Thoracic aorta (tissue), 2 donors: ENCODE results near the gene HOXC12. TPM values are rescaled to one million over a fixed set of nuclear protein-coding genes. Genes with fewer than 3 reads are reported as not detected.

Experiments
- ATAC-seq: fragments of 150-250 bp; one replicate; pipeline ENCODE4 v1.8.0; 2017; ENCODE audit warnings: low read depth; ENCODE audit not compliant: insufficient number of reproducible peaks, low FRiP score
- DNase-seq: peaks from one replicate; pipeline ENCODE4 v3.0.0-alpha.2; 2020; ENCODE audit warnings: low spot score
- H3K27ac ChIP-seq, 2 donors: fragments of 200-600 bp; sonication (generic); 1 replicate in 1 of 2; 2 replicates in 1 of 2; pipeline ENCODE4 v1.5.1; 2016; ENCODE audit warnings: mild to moderate bottlenecking in 2 of 2, moderate library complexity in 2 of 2
- H3K27me3 ChIP-seq: fragments of 200-600 bp; sonication (generic); replicated peaks from 2 replicates; pipeline ENCODE4 v1.6.0; 2016; ENCODE audit warnings: mild to moderate bottlenecking; ENCODE audit not compliant: insufficient read depth
- H3K36me3 ChIP-seq: fragments of 200-600 bp; sonication (generic); one replicate; pipeline ENCODE4 v1.5.1; 2016
- H3K4me1 ChIP-seq, 2 donors: fragments of 200-600 bp; sonication (generic); 1 replicate in 1 of 2; 2 replicates in 1 of 2; pipeline versions ENCODE4 v1.5.1 to v1.6.0; 2016; ENCODE audit warnings: low read depth in 2 of 2, mild to moderate bottlenecking in 1 of 2; ENCODE audit not compliant: control insufficient read depth in 1 of 2
- H3K4me3 ChIP-seq: fragments of 200-600 bp; sonication (generic); 2 replicates; pipeline ENCODE4 v1.5.1; 2016; ENCODE audit warnings: mild to moderate bottlenecking
- H3K9me3 ChIP-seq: fragments of 200-600 bp; sonication (generic); 2 replicates; pipeline ENCODE4 v1.5.1; 2016
- total RNA-seq, 2 donors: library from RNA; depleted of rRNA; stranded (reverse); fragments of >200 nt; gene quantifications; one replicate each; pipeline versions ENCODE4 v1.1.0 to v1.2.3, GENCODE V29; 2016
- TF ChIP-seq, protein P1 (sequence below): fragments of 200-600 bp; sonication (generic); IDR thresholded peaks from one replicate; pipeline ENCODE4 v1.5.1; 2019; ENCODE audit warnings: antibody characterized with exemption

Gene HOXC12
- total RNA-seq, 2 donors from 2014 or later: not detected

- Histone ChIP-seq H3K4me1 (peaks cover 0 to 8% of the 10 kb centered on the region in 2 donors), H3K4me3 (no peak overlapping the region), H3K27me3 (peaks cover 44% of the 10 kb centered on the region), H3K9me3 (no peaks in the 10 kb centered on the region), H3K27ac (no peak overlapping the region), H3K36me3 (no peaks in the 10 kb centered on the region)
- TF ChIP-seq, protein P1, sequence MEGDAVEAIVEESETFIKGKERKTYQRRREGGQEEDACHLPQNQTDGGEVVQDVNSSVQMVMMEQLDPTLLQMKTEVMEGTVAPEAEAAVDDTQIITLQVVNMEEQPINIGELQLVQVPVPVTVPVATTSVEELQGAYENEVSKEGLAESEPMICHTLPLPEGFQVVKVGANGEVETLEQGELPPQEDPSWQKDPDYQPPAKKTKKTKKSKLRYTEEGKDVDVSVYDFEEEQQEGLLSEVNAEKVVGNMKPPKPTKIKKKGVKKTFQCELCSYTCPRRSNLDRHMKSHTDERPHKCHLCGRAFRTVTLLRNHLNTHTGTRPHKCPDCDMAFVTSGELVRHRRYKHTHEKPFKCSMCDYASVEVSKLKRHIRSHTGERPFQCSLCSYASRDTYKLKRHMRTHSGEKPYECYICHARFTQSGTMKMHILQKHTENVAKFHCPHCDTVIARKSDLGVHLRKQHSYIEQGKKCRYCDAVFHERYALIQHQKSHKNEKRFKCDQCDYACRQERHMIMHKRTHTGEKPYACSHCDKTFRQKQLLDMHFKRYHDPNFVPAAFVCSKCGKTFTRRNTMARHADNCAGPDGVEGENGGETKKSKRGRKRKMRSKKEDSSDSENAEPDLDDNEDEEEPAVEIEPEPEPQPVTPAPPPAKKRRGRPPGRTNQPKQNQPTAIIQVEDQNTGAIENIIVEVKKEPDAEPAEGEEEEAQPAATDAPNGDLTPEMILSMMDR: no peak
- DNase-seq: no peak
- ATAC-seq: no peak
Measured at GRCh38 chr12:53963005-53963404, 8.3 kb downstream of the HOXC12 start.

- no peak overlapping the region for H3K27ac ChIP-seq
- H3K4me1 ChIP-seq: peaks cover 0 to 8% of the 10 kb centered on the region in 2 donors
- H3K27me3 ChIP-seq: peaks cover 39% of the 10 kb centered on the region
- no peaks in the 10 kb centered on the region for H3K36me3 ChIP-seq
- H3K4me3 ChIP-seq: no peak overlapping the region
- ATAC-seq (no peak), DNase-seq (no peak)
- TF ChIP-seq, protein P1: no peak
- no peaks in the 10 kb centered on the region for H3K9me3 ChIP-seq
Measured at GRCh38 chr12:53963434-53964314, 9.0 kb downstream of the HOXC12 start.

- H3K4me1 ChIP-seq: peaks cover 0 to 8% of the 10 kb centered on the region in 2 donors
- no peak for ATAC-seq
- no peak overlapping the region for H3K4me3 ChIP-seq
- H3K9me3 ChIP-seq: no peaks in the 10 kb centered on the region
- DNase-seq: no peak
- H3K27me3 ChIP-seq: peaks cover 38% of the 10 kb centered on the region
- peak overlapping the region in 1 of 2 donors; percentile 6 for H3K27ac ChIP-seq
- no peaks in the 10 kb centered on the region for H3K36me3 ChIP-seq
- TF ChIP-seq, protein P1: no peak
Measured at GRCh38 chr12:53964315-53964713, 9.6 kb downstream of the HOXC12 start.

GRCh38 chr12:53965281-53966084 is 10.8 kb downstream of the HOXC12 start:
- Histone ChIP-seq H3K9me3 (no peaks in the 10 kb centered on the region), H3K4me3 (no peak overlapping the region), H3K27me3 (peaks cover 39% of the 10 kb centered on the region), H3K36me3 (no peaks in the 10 kb centered on the region), H3K27ac (no peak overlapping the region), H3K4me1 (peaks cover 0 to 8% of the 10 kb centered on the region in 2 donors)
- TF ChIP-seq, protein P1: no peak
- ATAC-seq (no peak), DNase-seq (no peak)

DNA sequence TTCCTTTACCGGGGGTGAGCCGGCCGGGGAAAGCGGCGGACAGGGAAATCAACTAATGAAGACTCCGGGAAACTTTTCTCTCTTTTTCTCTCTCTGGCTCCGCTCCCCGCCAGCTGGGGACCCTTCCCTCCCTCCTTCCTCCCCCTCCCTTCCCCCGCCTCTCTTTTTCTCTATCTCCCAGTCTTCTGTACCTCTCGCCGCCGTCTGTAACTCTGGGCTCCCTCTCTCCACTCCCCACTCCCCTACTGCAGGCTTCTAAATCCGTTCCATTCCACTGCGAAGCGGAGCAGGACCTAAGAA is 11.3 kb downstream of the HOXC12 start:
- no peaks in the 10 kb centered on the region for H3K9me3 ChIP-seq
- TF ChIP-seq, protein P1: no peak
- H3K4me1 ChIP-seq: peaks cover 0 to 6% of the 10 kb centered on the region in 2 donors
- H3K27ac ChIP-seq: no peak overlapping the region
- H3K4me3 ChIP-seq: no peak overlapping the region
- DNase-seq (no peak), ATAC-seq (no peak)
- H3K36me3 ChIP-seq: no peaks in the 10 kb centered on the region
- H3K27me3 ChIP-seq: peaks cover 42% of the 10 kb centered on the region
